ENCODE measurements around the gene CFAP45. TPM values are rescaled to one million over a fixed set of nuclear protein-coding genes. Genes with fewer than 3 reads are reported as not detected.

CFAP45 gene
- total RNA-seq, 1 experiment from 2014 or later, result 0.48 TPM

- no peak for TF ChIP-seq NR3C1 (CRISPR knock-in tag; conservative IDR thresholded peaks at IDR 0.05; ENCODE audit: low read depth)
- TF ChIP-seq ZNF671 (CRISPR knock-in tag; IDR thresholded peaks at IDR 0.05), result no peak
- TF ChIP-seq ZBTB21 (CRISPR knock-in tag; IDR thresholded peaks at IDR 0.05; ENCODE audit: borderline replicate concordance), result no peak
- TF ChIP-seq CREM (CRISPR knock-in tag; IDR thresholded peaks at IDR 0.05), result no peak
- TF ChIP-seq TCF7 (CRISPR knock-in tag; IDR thresholded peaks at IDR 0.05; ENCODE audit: low read depth), result no peak
- TF ChIP-seq AR (CRISPR knock-in tag; IDR thresholded peaks at IDR 0.05), result no peak
- TF ChIP-seq MXD4 (CRISPR knock-in tag; IDR thresholded peaks at IDR 0.05; ENCODE audit: borderline replicate concordance), result no peak
These were observed 60.7 kb downstream of the CFAP45 start (continued) for GRCh38 chr1:159839116-159839849.

DNA sequence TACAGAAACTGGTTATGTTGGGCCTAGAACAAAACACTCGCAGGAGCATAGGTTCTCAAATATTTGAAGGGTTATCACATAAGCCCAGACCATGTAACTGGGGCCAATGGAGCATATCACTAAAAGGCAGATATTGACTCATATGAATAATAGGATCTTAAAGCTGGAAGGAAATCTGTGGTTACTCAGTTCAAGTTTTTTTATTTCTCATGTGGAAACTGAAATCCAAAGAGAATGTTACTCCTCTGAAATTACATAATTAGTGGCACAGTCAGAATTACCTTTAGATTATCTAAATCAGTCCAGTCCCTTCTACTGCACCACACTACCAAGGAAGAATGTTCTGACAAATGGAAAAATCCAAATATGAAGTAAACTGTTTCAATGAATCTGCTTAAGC is 61.2 kb downstream of the CFAP45 start:
- no peaks in the 10 kb centered on the region for H3K36me3 Mint-ChIP-seq
- ChIA-PET CTCF (no interaction called here), POLR2A (no interaction called here)
- H3K27me3 Mint-ChIP-seq (ENCODE audit: low read depth), result peaks cover 2% of the 10 kb centered on the region; the same call in 1 of the 2 replicates
- H3K9me3 Mint-ChIP-seq, result no peaks in the 10 kb centered on the region
- H3K4me3 Mint-ChIP-seq, result no peak overlapping the region
- ATAC-seq (no peak), DNase-seq (ENCODE audit: low spot score) (no peak)
- H3K27ac Mint-ChIP-seq, result no peak overlapping the region
- TF ChIP-seq TEAD1 (CRISPR knock-in tag; IDR thresholded peaks at IDR 0.05), result no peak
- TF ChIP-seq FOXJ3 (CRISPR knock-in tag; IDR thresholded peaks at IDR 0.05; ENCODE audit: borderline replicate concordance), result no peak
- H3K4me1 Mint-ChIP-seq, result peaks cover 9% of the 10 kb centered on the region

GRCh38 chr1:159835862-159836525 is 64.0 kb downstream of the CFAP45 start:
- TF ChIP-seq GTF2I (CRISPR knock-in tag; conservative IDR thresholded peaks at IDR 0.05) (no peak), ZBTB43 (CRISPR knock-in tag; IDR thresholded peaks at IDR 0.05) (no peak), TP53 (CRISPR knock-in tag; IDR thresholded peaks at IDR 0.05) (no peak), NR2C2 (CRISPR knock-in tag; IDR thresholded peaks at IDR 0.05) (no peak), CREM (CRISPR knock-in tag; IDR thresholded peaks at IDR 0.05) (no peak)
- no peaks in the 10 kb centered on the region for H3K9me3 Mint-ChIP-seq
- DNase-seq (ENCODE audit: low spot score) (no peak), ATAC-seq (peak; percentile 26; the same call in 1 of the 2 replicates)
- POLR2A ChIA-PET, result no interaction called here
- no peaks in the 10 kb centered on the region for H3K36me3 Mint-ChIP-seq
- peaks cover 16% of the 10 kb centered on the region for H3K27me3 Mint-ChIP-seq (ENCODE audit: low read depth)
- H3K27ac Mint-ChIP-seq, result no peak overlapping the region
- H3K4me1 Mint-ChIP-seq, result peaks cover 8% of the 10 kb centered on the region
- CTCF ChIA-PET, result interaction anchor here (0.6 to 1.3 kb wide), 5 partner anchors 32 to 171 kb away, joined by 3 to 12 read pairs (median 4); no protein-coding TSS in a partner anchor
- no peak overlapping the region for H3K4me3 Mint-ChIP-seq

DNA sequence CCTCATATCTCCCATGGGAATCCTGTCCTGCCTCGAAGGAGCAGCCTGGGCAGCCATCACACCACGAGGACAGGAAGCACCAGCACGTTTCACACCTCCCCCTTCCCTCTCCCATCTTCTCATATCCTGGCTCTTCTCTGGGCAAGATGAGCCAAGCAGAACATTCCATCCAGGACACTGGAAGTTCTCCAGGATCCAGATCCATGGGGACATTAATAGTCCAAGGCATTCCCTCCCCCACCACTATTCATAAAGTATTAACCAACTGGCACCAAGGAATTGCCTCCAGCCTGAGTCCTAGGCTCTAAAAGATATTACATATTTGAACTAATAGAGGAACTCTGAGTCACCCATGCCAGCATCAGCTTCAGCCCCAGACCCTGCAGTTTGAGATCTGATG is 64.6 kb downstream of the CFAP45 start:
- ATAC-seq (no peak), DNase-seq (ENCODE audit: low spot score) (no peak)
- no peak overlapping the region for H3K4me3 Mint-ChIP-seq
- no peaks in the 10 kb centered on the region for H3K9me3 Mint-ChIP-seq
- no peaks in the 10 kb centered on the region for H3K36me3 Mint-ChIP-seq
- H3K27ac Mint-ChIP-seq, result no peak overlapping the region
- peaks cover 8% of the 10 kb centered on the region for H3K4me1 Mint-ChIP-seq
- peaks cover 16% of the 10 kb centered on the region for H3K27me3 Mint-ChIP-seq (ENCODE audit: low read depth)
- CTCF ChIA-PET, result no interaction called here
- POLR2A ChIA-PET, result no interaction called here
- TF ChIP-seq TEAD4 (CRISPR knock-in tag; IDR thresholded peaks at IDR 0.05) (no peak), GRHL2 (CRISPR knock-in tag; IDR thresholded peaks at IDR 0.05; ENCODE audit: insufficient replicate concordance, severe bottlenecking) (no peak), ATF2 (CRISPR knock-in tag; IDR thresholded peaks at IDR 0.05; ENCODE audit: borderline replicate concordance, low read depth) (no peak), ZBTB21 (CRISPR knock-in tag; IDR thresholded peaks at IDR 0.05; ENCODE audit: borderline replicate concordance) (no peak), ZNF138 (CRISPR knock-in tag; conservative IDR thresholded peaks at IDR 0.05) (no peak), ATF1 (CRISPR knock-in tag; IDR thresholded peaks at IDR 0.05) (no peak), RELA (CRISPR knock-in tag; IDR thresholded peaks at IDR 0.05; ENCODE audit: borderline replicate concordance) (no peak), ZNF423 (CRISPR knock-in tag; IDR thresholded peaks at IDR 0.05) (no peak), NR3C1 (CRISPR knock-in tag; conservative IDR thresholded peaks at IDR 0.05; ENCODE audit: low read depth) (no peak), ELF4 (CRISPR knock-in tag; IDR thresholded peaks at IDR 0.05; ENCODE audit: low read depth) (no peak), MAX (CRISPR knock-in tag; IDR thresholded peaks at IDR 0.05) (no peak), ESRRA (CRISPR knock-in tag; IDR thresholded peaks at IDR 0.05; ENCODE audit: borderline replicate concordance) (no peak)
- TF ChIP-seq, protein P1, sequence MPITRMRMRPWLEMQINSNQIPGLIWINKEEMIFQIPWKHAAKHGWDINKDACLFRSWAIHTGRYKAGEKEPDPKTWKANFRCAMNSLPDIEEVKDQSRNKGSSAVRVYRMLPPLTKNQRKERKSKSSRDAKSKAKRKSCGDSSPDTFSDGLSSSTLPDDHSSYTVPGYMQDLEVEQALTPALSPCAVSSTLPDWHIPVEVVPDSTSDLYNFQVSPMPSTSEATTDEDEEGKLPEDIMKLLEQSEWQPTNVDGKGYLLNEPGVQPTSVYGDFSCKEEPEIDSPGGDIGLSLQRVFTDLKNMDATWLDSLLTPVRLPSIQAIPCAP (CRISPR knock-in tag; IDR thresholded peaks at IDR 0.05), result no peak
